ENCODE measurements around the gene UGT2A3. TPM values are rescaled to one million over a fixed set of nuclear protein-coding genes. Genes with fewer than 3 reads are reported as not detected.

The UGT2A3 gene
- total and polyA plus RNA-seq, 4 donors: 13.5 TPM; not detected in 3

GRCh38 chr4:68907245-68907644 is 44.4 kb downstream of the UGT2A3 start:
- Histone ChIP-seq H3K4me1 (ENCODE audit: control insufficient read depth in 1 of 2, insufficient read depth in 2 of 2, low read length in 2 of 2) (no peaks in the 10 kb centered on the region), H3K9me3 (ENCODE audit: control insufficient read depth, low read length) (no peaks in the 10 kb centered on the region), H3K4me3 (ENCODE audit: low read length in 2 of 2) (no peak overlapping the region), H3K36me3 (ENCODE audit: control insufficient read depth in 1 of 2, insufficient read depth in 2 of 2, low read length in 1 of 2) (no peaks in the 10 kb centered on the region), H3K27ac (ENCODE audit: low read depth in 1 of 2, low read length in 2 of 2) (no peak overlapping the region), H3K27me3 (ENCODE audit: control insufficient read depth in 1 of 2, insufficient read depth in 2 of 2, low read length in 1 of 2) (no peaks in the 10 kb centered on the region)
- ATAC-seq (ENCODE audit: low FRiP score) (no peak), DNase-seq (no peak)
- WGBS, 2 donors: 31 to 49% methylated on average over 3 of the region's 3 CpGs
- intact Hi-C loops (cut with DNase I): no loop called here

- H3K9me3 ChIP-seq (ENCODE audit: control insufficient read depth, low read length): no peaks in the 10 kb centered on the region
- no peak for ATAC-seq (ENCODE audit: low FRiP score)
- 73 to 79% methylated on average over 10 of the region's 10 CpGs for whole genome bisulfite sequencing, 2 donors
- DNase-seq: peak in 1 of 2 donors; percentile 62
- no peak overlapping the region for H3K27ac ChIP-seq (ENCODE audit: low read depth in 1 of 2, low read length in 2 of 2)
- no peak overlapping the region for H3K4me3 ChIP-seq (ENCODE audit: low read length in 2 of 2)
- H3K4me1 ChIP-seq (ENCODE audit: control insufficient read depth in 1 of 2, insufficient read depth in 2 of 2, low read length in 2 of 2): no peaks in the 10 kb centered on the region
- intact Hi-C loops (cut with DNase I): no loop called here
- no peaks in the 10 kb centered on the region for H3K36me3 ChIP-seq (ENCODE audit: control insufficient read depth in 1 of 2, insufficient read depth in 2 of 2, low read length in 1 of 2)
- no peaks in the 10 kb centered on the region for H3K27me3 ChIP-seq (ENCODE audit: control insufficient read depth in 1 of 2, insufficient read depth in 2 of 2, low read length in 1 of 2)
Observed at GRCh38 chr4:68906780-68907137, 44.8 kb downstream of the UGT2A3 start.

GRCh38 chr4:68905939-68906779 is 45.4 kb downstream of the UGT2A3 start:
- peak; percentile 55 for ATAC-seq (ENCODE audit: low FRiP score)
- WGBS, 2 donors: 42 to 56% methylated on average over 16 of the region's 16 CpGs
- DNase-seq: peak in 1 of 2 donors; percentile 53

GRCh38 chr4:68905598-68905938 is 46.0 kb downstream of the UGT2A3 start:
- no peak overlapping the region for H3K27ac ChIP-seq (ENCODE audit: low read depth in 1 of 2, low read length in 2 of 2)
- no peaks in the 10 kb centered on the region for H3K27me3 ChIP-seq (ENCODE audit: control insufficient read depth in 1 of 2, insufficient read depth in 2 of 2, low read length in 1 of 2)
- WGBS, 2 donors: 84 to 86% methylated on average over 2 of the region's 2 CpGs
- DNase-seq (no peak), ATAC-seq (ENCODE audit: low FRiP score) (no peak)
- H3K9me3 ChIP-seq (ENCODE audit: control insufficient read depth, low read length): peaks cover 1% of the 10 kb centered on the region
- H3K4me3 ChIP-seq (ENCODE audit: low read length in 2 of 2): no peak overlapping the region
- H3K36me3 ChIP-seq (ENCODE audit: control insufficient read depth in 1 of 2, insufficient read depth in 2 of 2, low read length in 1 of 2): no peaks in the 10 kb centered on the region
- no peaks in the 10 kb centered on the region for H3K4me1 ChIP-seq (ENCODE audit: control insufficient read depth in 1 of 2, insufficient read depth in 2 of 2, low read length in 2 of 2)
- intact Hi-C loops (cut with DNase I): no loop called here

More at GRCh38 chr4:68905939-68906779, 45.4 kb downstream of the UGT2A3 start:
- no peaks in the 10 kb centered on the region for H3K36me3 ChIP-seq (ENCODE audit: control insufficient read depth in 1 of 2, insufficient read depth in 2 of 2, low read length in 1 of 2)
- intact Hi-C loops (cut with DNase I): no loop called here
- H3K4me3 ChIP-seq (ENCODE audit: low read length in 2 of 2): no peak overlapping the region
- H3K9me3 ChIP-seq (ENCODE audit: control insufficient read depth, low read length): no peaks in the 10 kb centered on the region
- no peaks in the 10 kb centered on the region for H3K27me3 ChIP-seq (ENCODE audit: control insufficient read depth in 1 of 2, insufficient read depth in 2 of 2, low read length in 1 of 2)
- no peak overlapping the region for H3K27ac ChIP-seq (ENCODE audit: low read depth in 1 of 2, low read length in 2 of 2)
- no peaks in the 10 kb centered on the region for H3K4me1 ChIP-seq (ENCODE audit: control insufficient read depth in 1 of 2, insufficient read depth in 2 of 2, low read length in 2 of 2)

- H3K9me3 ChIP-seq (ENCODE audit: control insufficient read depth, low read length): peaks cover 1% of the 10 kb centered on the region
- no peaks in the 10 kb centered on the region for H3K4me1 ChIP-seq (ENCODE audit: control insufficient read depth in 1 of 2, insufficient read depth in 2 of 2, low read length in 2 of 2)
- no peak overlapping the region for H3K27ac ChIP-seq (ENCODE audit: low read depth in 1 of 2, low read length in 2 of 2)
- H3K4me3 ChIP-seq (ENCODE audit: low read length in 2 of 2): no peak overlapping the region
- no peak for ATAC-seq (ENCODE audit: low FRiP score)
- WGBS, 2 donors: 71 to 77% methylated on average over 6 of the region's 6 CpGs
- intact Hi-C loops (cut with DNase I): no loop called here
- H3K27me3 ChIP-seq (ENCODE audit: control insufficient read depth in 1 of 2, insufficient read depth in 2 of 2, low read length in 1 of 2): no peaks in the 10 kb centered on the region
- H3K36me3 ChIP-seq (ENCODE audit: control insufficient read depth in 1 of 2, insufficient read depth in 2 of 2, low read length in 1 of 2): no peaks in the 10 kb centered on the region
- DNase-seq: no peak
Observed at GRCh38 chr4:68904786-68905185, 46.8 kb downstream of the UGT2A3 start.

- Histone ChIP-seq H3K4me1 (ENCODE audit: control insufficient read depth in 1 of 2, insufficient read depth in 2 of 2, low read length in 2 of 2) (no peaks in the 10 kb centered on the region), H3K4me3 (ENCODE audit: low read length in 2 of 2) (no peak overlapping the region), H3K27ac (ENCODE audit: low read depth in 1 of 2, low read length in 2 of 2) (no peak overlapping the region), H3K27me3 (ENCODE audit: control insufficient read depth in 1 of 2, insufficient read depth in 2 of 2, low read length in 1 of 2) (peaks cover 0 to 2% of the 10 kb centered on the region in 2 donors), H3K9me3 (ENCODE audit: control insufficient read depth, low read length) (peaks cover 1% of the 10 kb centered on the region), H3K36me3 (ENCODE audit: control insufficient read depth in 1 of 2, insufficient read depth in 2 of 2, low read length in 1 of 2) (no peaks in the 10 kb centered on the region)
- DNase-seq: no peak
- no peak for ATAC-seq (ENCODE audit: low FRiP score)
- WGBS, 2 donors: 71 to 82% methylated on average over 1 of the region's 1 CpG
- intact Hi-C loops (cut with DNase I): no loop called here
Observed at GRCh38 chr4:68896749-68897148, 54.9 kb downstream of the UGT2A3 start.

- H3K4me3 ChIP-seq (ENCODE audit: low read length in 2 of 2): no peak overlapping the region
- ATAC-seq (ENCODE audit: low FRiP score): no peak
- intact Hi-C loops (cut with DNase I): no loop called here
Observed at GRCh38 chr4:68895561-68896198, 55.9 kb downstream of the UGT2A3 start.

GRCh38 chr4:68892861-68893260 is 58.7 kb downstream of the UGT2A3 start:
- WGBS, 2 donors: 89% methylated on average over 1 of the region's 1 CpG
- H3K9me3 ChIP-seq (ENCODE audit: control insufficient read depth, low read length): no peaks in the 10 kb centered on the region
- DNase-seq: no peak
- no peak overlapping the region for H3K27ac ChIP-seq (ENCODE audit: low read depth in 1 of 2, low read length in 2 of 2)
- H3K36me3 ChIP-seq (ENCODE audit: control insufficient read depth in 1 of 2, insufficient read depth in 2 of 2, low read length in 1 of 2): no peaks in the 10 kb centered on the region
- intact Hi-C loops (cut with DNase I): no loop called here
- peaks cover 0 to 3% of the 10 kb centered on the region in 2 donors for H3K27me3 ChIP-seq (ENCODE audit: control insufficient read depth in 1 of 2, insufficient read depth in 2 of 2, low read length in 1 of 2)
- H3K4me3 ChIP-seq (ENCODE audit: low read length in 2 of 2): no peak overlapping the region
- ATAC-seq (ENCODE audit: low FRiP score): no peak
- H3K4me1 ChIP-seq (ENCODE audit: control insufficient read depth in 1 of 2, insufficient read depth in 2 of 2, low read length in 2 of 2): no peaks in the 10 kb centered on the region

More at GRCh38 chr4:68895561-68896198, 55.9 kb downstream of the UGT2A3 start:
- H3K9me3 ChIP-seq (ENCODE audit: control insufficient read depth, low read length): no peaks in the 10 kb centered on the region
- H3K27me3 ChIP-seq (ENCODE audit: control insufficient read depth in 1 of 2, insufficient read depth in 2 of 2, low read length in 1 of 2): peaks cover 0 to 3% of the 10 kb centered on the region in 2 donors
- DNase-seq: no peak
- WGBS, 2 donors: 40 to 42% methylated on average over 5 of the region's 5 CpGs
- no peak overlapping the region for H3K27ac ChIP-seq (ENCODE audit: low read depth in 1 of 2, low read length in 2 of 2)
- no peaks in the 10 kb centered on the region for H3K4me1 ChIP-seq (ENCODE audit: control insufficient read depth in 1 of 2, insufficient read depth in 2 of 2, low read length in 2 of 2)
- no peaks in the 10 kb centered on the region for H3K36me3 ChIP-seq (ENCODE audit: control insufficient read depth in 1 of 2, insufficient read depth in 2 of 2, low read length in 1 of 2)

- Histone ChIP-seq H3K4me3 (ENCODE audit: low read length in 2 of 2) (no peak overlapping the region), H3K27ac (ENCODE audit: low read depth in 1 of 2, low read length in 2 of 2) (no peak overlapping the region), H3K4me1 (ENCODE audit: control insufficient read depth in 1 of 2, insufficient read depth in 2 of 2, low read length in 2 of 2) (no peaks in the 10 kb centered on the region), H3K27me3 (ENCODE audit: control insufficient read depth in 1 of 2, insufficient read depth in 2 of 2, low read length in 1 of 2) (peaks cover 0 to 3% of the 10 kb centered on the region in 2 donors), H3K36me3 (ENCODE audit: control insufficient read depth in 1 of 2, insufficient read depth in 2 of 2, low read length in 1 of 2) (no peaks in the 10 kb centered on the region), H3K9me3 (ENCODE audit: control insufficient read depth, low read length) (peaks cover 2% of the 10 kb centered on the region)
- intact Hi-C loops (cut with DNase I): no loop called here
- WGBS, 2 donors: 40 to 44% methylated on average over 3 of the region's 3 CpGs
- ATAC-seq (ENCODE audit: low FRiP score): no peak
- DNase-seq: no peak
Observed at GRCh38 chr4:68891678-68892077, 59.9 kb downstream of the UGT2A3 start.

Data from aorta (tissue), 5 donors.